Stimulated activated CD4-positive, alpha-beta T cell treated with anti-CD3 and anti-CD28 coated beads, TNF-alpha, amount 100 ng/mL, for 1 hour (primary cell): ENCODE data around the gene SLC5A1.
"Not testable (repeated sequence)": the region's sequence is repeated elsewhere in the genome, so short reads cannot be mapped to it uniquely, and the experiment has no call there.

ENCODE experiments used
- DNase-seq, 3 donors: peaks; one replicate each; pipeline ENCODE4 v3.0.0-alpha.2; 2020; ENCODE audit warnings: low read depth in 3 of 3, low spot score in 1 of 3

Gene SLC5A1

GRCh38 chr22:32083814-32084213, 40.8 kb downstream of the SLC5A1 start:
- DNase-seq, result no peak

- no peak for DNase-seq
Measured at GRCh38 chr22:32088084-32088483, 45.0 kb downstream of the SLC5A1 start.

GRCh38 chr22:32097018-32097417, 54.0 kb downstream of the SLC5A1 start:
- no peak for DNase-seq

- DNase-seq, result no peak
Measured at GRCh38 chr22:32097881-32098499, 54.9 kb downstream of the SLC5A1 start.

GRCh38 chr22:32100711-32101110, 57.6 kb downstream of the SLC5A1 start:
- no peak for DNase-seq

- DNase-seq, result no peak
Measured at GRCh38 chr22:32103658-32104315, 60.7 kb downstream of the SLC5A1 start.

GRCh38 chr22:32106930-32107329, 63.9 kb downstream of the SLC5A1 start:
- no peak for DNase-seq

- DNase-seq, result no peak
Measured at GRCh38 chr22:32112380-32112779, 69.3 kb downstream of the SLC5A1 start.

GRCh38 chr22:32119568-32120235, 76.6 kb downstream of the SLC5A1 start:
- DNase-seq, result no peak

GRCh38 chr22:32120603-32121002, 77.5 kb downstream of the SLC5A1 start:
- DNase-seq, result no peak

- no peak for DNase-seq
Measured at GRCh38 chr22:32122899-32123298, 79.8 kb downstream of the SLC5A1 start.

GRCh38 chr22:32123657-32124056, 80.6 kb downstream of the SLC5A1 start:
- no peak for DNase-seq

- no peak for DNase-seq
Measured at GRCh38 chr22:32127904-32128303, 84.8 kb downstream of the SLC5A1 start.

- DNase-seq, result no peak
Measured at GRCh38 chr22:32130464-32130863, 87.4 kb downstream of the SLC5A1 start.

GRCh38 chr22:32132126-32132525, 89.1 kb downstream of the SLC5A1 start:
- no peak for DNase-seq

GRCh38 chr22:32132783-32133182, 89.7 kb downstream of the SLC5A1 start:
- DNase-seq, result no peak

GRCh38 chr22:32134796-32135195, 91.7 kb downstream of the SLC5A1 start:
- DNase-seq, result not testable (repeated sequence)

- not testable (repeated sequence) for DNase-seq
Measured at GRCh38 chr22:32135958-32136357, 92.9 kb downstream of the SLC5A1 start.

- not testable (repeated sequence) for DNase-seq
Measured at GRCh38 chr22:32136881-32137280, 93.8 kb downstream of the SLC5A1 start.

GRCh38 chr22:32137731-32138324, 94.8 kb downstream of the SLC5A1 start:
- peak; percentile 5 to 14 (median 12) for DNase-seq

- not testable (repeated sequence) for DNase-seq
Measured at GRCh38 chr22:32138576-32138975, 95.5 kb downstream of the SLC5A1 start.

GRCh38 chr22:32140688-32141087, 97.6 kb downstream of the SLC5A1 start:
- DNase-seq, result not testable (repeated sequence)
